PC-3 (cell line): Measurements from ENCODE around the gene KRR1. TPM values are rescaled to one million over a fixed set of nuclear protein-coding genes. Genes with fewer than 3 reads are reported as not detected.

Experiments
- ATAC-seq: fragments of 200-7000 bp; cut with Tn5 transposase; 2 replicates; pipeline ENCODE4 v1.9.1; 2020; ENCODE audit warnings: mild to moderate bottlenecking, moderate library complexity
- BruUV-seq: library from RNA; stranded (reverse); fragments of 400-500 nt; replicated peaks from 2 replicates; lab custom pipeline; 2021; lab: Mats Ljungman, UMichigan
- CTCF ChIA-PET: fragments of 300-600 bp; sonication (Branson Sonifier 250); formaldehyde crosslinking; loops from one replicate; lab custom pipeline; 2022; ENCODE audit warnings: antibody characterized with exemption; lab: Charles Lee
- POLR2A ChIA-PET: fragments of 300-600 bp; sonication (Branson Sonifier 250); formaldehyde crosslinking; loops from one replicate; lab custom pipeline; 2022; ENCODE audit warnings: antibody characterized with exemption; ENCODE audit not compliant: unreplicated experiment; lab: Charles Lee
- DNase-seq: peaks from one replicate; pipeline ENCODE4 v3.0.0-alpha.2; 2015
- H2AFZ ChIP-seq: fragments of 300-600 bp; sonication (generic); 2 replicates; pipeline ENCODE4 v1.6.0; 2016; ENCODE audit warnings: antibody characterized with exemption, low read length
- H3F3A ChIP-seq: fragments of 300-600 bp; sonication (generic); one replicate; pipeline ENCODE4 v1.6.0; 2017; ENCODE audit warnings: antibody characterized with exemption, low read length, control low read depth, mild to moderate bottlenecking; ENCODE audit not compliant: unreplicated experiment
- H3K27ac ChIP-seq: fragments of 300-600 bp; sonication (generic); 2 replicates; pipeline ENCODE4 v1.5.1; 2016; ENCODE audit warnings: mild to moderate bottlenecking, low read length
- H3K27me3 ChIP-seq: fragments of 300-600 bp; sonication (generic); 2 replicates; pipeline ENCODE4 v1.6.1; 2016; ENCODE audit warnings: low read length, mixed read lengths
- H3K36me3 ChIP-seq: fragments of 300-600 bp; sonication (generic); 2 replicates; pipeline ENCODE4 v1.6.1; 2016; ENCODE audit warnings: low read depth, mixed run types, low read length, mixed read lengths
- H3K4me1 ChIP-seq: fragments of 300-600 bp; sonication (generic); 2 replicates; pipeline ENCODE4 v1.5.1; 2016; ENCODE audit warnings: low read length; ENCODE audit not compliant: insufficient read depth
- H3K4me2 ChIP-seq: fragments of 300-600 bp; sonication (generic); 2 replicates; pipeline ENCODE4 v1.6.0; 2016; ENCODE audit warnings: low read length
- H3K4me3 ChIP-seq: fragments of 300-600 bp; sonication (generic); 2 replicates; pipeline ENCODE4 v1.5.1; 2016; ENCODE audit warnings: mild to moderate bottlenecking, low read length, mixed read lengths
- H3K79me2 ChIP-seq: fragments of 300-600 bp; sonication (generic); 2 replicates; pipeline ENCODE4 v1.6.1; 2017; ENCODE audit warnings: low read length, mixed read lengths
- H3K9ac ChIP-seq: fragments of 300-600 bp; sonication (generic); 2 replicates; pipeline ENCODE4 v1.6.0; 2016; ENCODE audit warnings: mild to moderate bottlenecking, low read length
- H3K9me2 ChIP-seq: fragments of 300-600 bp; sonication (generic); replicated peaks from 2 replicates; pipeline ENCODE4 v1.6.1; 2016; ENCODE audit warnings: mixed run types, low read length, mixed read lengths
- H3K9me3 ChIP-seq: fragments of 300-600 bp; sonication (generic); 2 replicates; pipeline ENCODE4 v1.6.1; 2016; ENCODE audit warnings: low read length, mixed read lengths
- H4K20me1 ChIP-seq: fragments of 300-600 bp; sonication (generic); 2 replicates; pipeline ENCODE4 v1.6.1; 2016; ENCODE audit warnings: low read length, mixed read lengths
- CTCF ChIP-seq: fragments of 300-600 bp; sonication (generic); conservative IDR thresholded peaks from 2 replicates; pipeline ENCODE4 v1.5.1; 2017; ENCODE audit warnings: antibody characterized with exemption, low read depth, mild to moderate bottlenecking, low read length
- EZH2 ChIP-seq: fragments of 300-600 bp; sonication (generic); IDR thresholded peaks from one replicate; pipeline ENCODE4 v1.6.1; 2017; ENCODE audit warnings: antibody characterized with exemption, mild to moderate bottlenecking, low read length; ENCODE audit not compliant: unreplicated experiment
- EZH2phosphoT487 ChIP-seq: fragments of 300-600 bp; sonication (generic); IDR thresholded peaks from 2 replicates; pipeline ENCODE4 v1.6.1; 2018; ENCODE audit warnings: mild to moderate bottlenecking, antibody characterized with exemption, low read length, borderline replicate concordance
- intact Hi-C: fragments of 100-400 bp; cut with micrococcal nuclease; formaldehyde crosslinking; loops from 2 replicates; pipeline ENCODE4 v1.9.0; 2023
- total RNA-seq: library from RNA; depleted of rRNA; stranded (reverse); fragments of >200 nt; gene quantifications from 2 replicates; pipeline ENCODE4 v1.2.3, GENCODE V29; 2014

KRR1 gene
- total RNA-seq, 1 experiment from 2014 or later, result 68.4 TPM

- H3K9ac ChIP-seq, result no peak overlapping the region
- peaks cover 14% of the 10 kb centered on the region for H3K9me3 ChIP-seq
- DNase-seq (no peak), ATAC-seq (no peak)
- H2AFZ ChIP-seq, result no peak overlapping the region
- ChIA-PET CTCF (no interaction called here), POLR2A (no interaction called here)
- no peaks in the 10 kb centered on the region for H3K9me2 ChIP-seq
- H3K27me3 ChIP-seq, result no peaks in the 10 kb centered on the region
- H4K20me1 ChIP-seq, result no peaks in the 10 kb centered on the region
- intact Hi-C loops, result no loop called here
- no peak overlapping the region for H3K4me3 ChIP-seq
- no peak overlapping the region for H3K27ac ChIP-seq
- no peaks in the 10 kb centered on the region for H3K36me3 ChIP-seq
- H3K4me1 ChIP-seq, result peaks cover 23% of the 10 kb centered on the region
- no TSS peak for BruUV-seq
- H3F3A ChIP-seq, result no peaks in the 10 kb centered on the region
- no peaks in the 10 kb centered on the region for H3K79me2 ChIP-seq
- TF ChIP-seq EZH2phosphoT487, result no peak
- TF ChIP-seq CTCF, result no peak
- no peak overlapping the region for H3K4me2 ChIP-seq
Measured at GRCh38 chr12:75457191-75457590, 54.2 kb downstream of the KRR1 start.

GRCh38 chr12:75455839-75456238 lies 55.6 kb downstream of the KRR1 start:
- Histone ChIP-seq H3K36me3 (no peaks in the 10 kb centered on the region), H4K20me1 (no peaks in the 10 kb centered on the region), H3K27ac (no peak overlapping the region), H3K4me1 (peaks cover 22% of the 10 kb centered on the region), H2AFZ (no peak overlapping the region), H3F3A (no peaks in the 10 kb centered on the region), H3K79me2 (no peaks in the 10 kb centered on the region), H3K9me3 (peaks cover 14% of the 10 kb centered on the region), H3K4me3 (no peak overlapping the region), H3K9ac (no peak overlapping the region), H3K9me2 (no peaks in the 10 kb centered on the region), H3K4me2 (no peak overlapping the region), H3K27me3 (no peaks in the 10 kb centered on the region)
- no TSS peak for BruUV-seq
- no peak for TF ChIP-seq EZH2
- TF ChIP-seq CTCF, result no peak
- no peak for TF ChIP-seq EZH2phosphoT487
- ATAC-seq, result no peak
- DNase-seq, result no peak
- POLR2A ChIA-PET, result no interaction called here
- CTCF ChIA-PET, result no interaction called here
- intact Hi-C loops, result no loop called here

- Histone ChIP-seq H3K4me1 (peaks cover 24% of the 10 kb centered on the region), H4K20me1 (no peaks in the 10 kb centered on the region), H3K36me3 (no peaks in the 10 kb centered on the region), H2AFZ (peak overlapping the region; percentile 17; the same call in 1 of the 2 replicates), H3K9ac (no peak overlapping the region), H3K79me2 (no peaks in the 10 kb centered on the region), H3K9me3 (peaks cover 14% of the 10 kb centered on the region), H3K4me2 (0 out of 2 replicates have a peak overlapping the region, but pooled peaks have one; percentile 5), H3K27ac (no peak overlapping the region), H3K4me3 (no peak overlapping the region), H3K9me2 (no peaks in the 10 kb centered on the region), H3K27me3 (no peaks in the 10 kb centered on the region), H3F3A (no peaks in the 10 kb centered on the region)
- ChIA-PET POLR2A (no interaction called here), CTCF (no interaction called here)
- DNase-seq (peak; percentile 73), ATAC-seq (peak; percentile 99)
- no TSS peak for BruUV-seq
- intact Hi-C loops, result no loop called here
- no peak for TF ChIP-seq EZH2
- TF ChIP-seq CTCF, result no peak
- TF ChIP-seq EZH2phosphoT487, result no peak
Measured at GRCh38 chr12:75452675-75453330, 58.6 kb downstream of the KRR1 start.
